Activated naive CD8-positive, alpha-beta T cell treated with anti-CD3 and anti-CD28 coated beads, Interleukin-2, amount 50 U/mL, for 24 hours (primary cell): ENCODE measurements around the gene NSMF.

Experiments
- ATAC-seq: fragments of 150-1000 bp; cut with Tn5 transposase; one replicate; pipeline ENCODE4 v1.10.0; 2021
- DNase-seq: peaks from one replicate; pipeline ENCODE4 v3.0.0; 2021
- H3K27ac Mint-ChIP-seq: one replicate; pipeline ENCODE4 v1.8.0; 2021; ENCODE audit warnings: mild to moderate bottlenecking, mixed read lengths
- H3K27me3 Mint-ChIP-seq: one replicate; pipeline ENCODE4 v1.8.0; 2021; ENCODE audit warnings: mixed read lengths
- H3K36me3 Mint-ChIP-seq: one replicate; pipeline ENCODE4 v1.8.0; 2021; ENCODE audit warnings: low read depth, mixed read lengths
- H3K4me1 Mint-ChIP-seq: one replicate; pipeline ENCODE4 v1.8.0; 2021; ENCODE audit warnings: mixed read lengths
- H3K4me3 Mint-ChIP-seq: one replicate; pipeline ENCODE4 v1.8.0; 2021; ENCODE audit warnings: mild to moderate bottlenecking, moderate library complexity, mixed read lengths
- H3K9me3 Mint-ChIP-seq: one replicate; pipeline ENCODE4 v1.8.0; 2021; ENCODE audit warnings: mixed read lengths

Gene NSMF

GRCh38 chr9:137404961-137405567 is 54.1 kb downstream of the NSMF start:
- DNase-seq (no peak), ATAC-seq (no peak)
- H3K4me3 Mint-ChIP-seq: no peak overlapping the region
- H3K27ac Mint-ChIP-seq: no peak overlapping the region
- H3K4me1 Mint-ChIP-seq: peaks cover 10% of the 10 kb centered on the region
- peaks cover 9% of the 10 kb centered on the region for H3K36me3 Mint-ChIP-seq
- H3K9me3 Mint-ChIP-seq: no peaks in the 10 kb centered on the region
- peaks cover 2% of the 10 kb centered on the region for H3K27me3 Mint-ChIP-seq

DNA sequence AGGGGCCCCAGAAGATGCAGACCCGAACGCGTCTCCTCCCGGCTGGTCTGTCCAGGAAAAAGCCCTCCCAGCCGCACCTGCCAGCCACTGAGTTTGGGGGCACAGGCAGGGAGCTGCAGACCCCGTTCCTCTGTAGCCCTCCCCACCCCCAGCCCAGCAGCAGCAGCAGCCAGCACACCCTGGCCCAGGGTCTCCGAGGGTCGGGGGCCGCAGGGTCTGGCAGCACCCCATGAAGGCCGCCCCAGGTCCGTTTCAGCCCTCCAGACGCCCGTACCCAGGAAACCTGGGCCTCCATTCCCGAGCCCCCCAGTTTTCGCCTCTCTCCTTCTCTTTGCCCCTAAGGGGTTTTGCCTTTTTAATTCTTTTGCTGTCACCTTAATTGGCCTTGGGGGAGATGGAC is 55.9 kb downstream of the NSMF start:
- Mint-ChIP-seq H3K27me3 (peaks cover 2% of the 10 kb centered on the region), H3K4me3 (no peak overlapping the region), H3K27ac (no peak overlapping the region), H3K9me3 (no peaks in the 10 kb centered on the region), H3K36me3 (peaks cover 12% of the 10 kb centered on the region), H3K4me1 (peaks cover 18% of the 10 kb centered on the region)
- ATAC-seq: no peak
- DNase-seq: no peak

DNA sequence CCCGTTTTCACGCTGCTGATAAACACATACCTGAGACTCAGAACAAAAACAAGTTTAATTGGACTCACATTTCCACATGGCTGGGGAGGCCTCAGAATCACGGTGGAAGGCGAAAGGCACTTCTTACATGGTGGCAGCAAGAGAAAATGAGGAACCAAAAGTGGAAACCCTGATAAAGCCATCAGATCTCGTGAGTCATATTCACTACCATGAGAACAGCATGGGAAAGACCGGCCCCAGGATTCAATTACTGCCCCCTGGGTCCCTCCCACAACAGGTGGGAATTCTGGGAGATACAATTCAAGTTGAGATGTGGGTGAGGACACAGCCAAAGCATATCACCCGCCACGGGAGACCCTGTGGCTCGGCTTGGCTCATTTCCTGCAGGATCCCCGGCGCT is 56.4 kb downstream of the NSMF start:
- no peak for ATAC-seq
- no peak overlapping the region for H3K27ac Mint-ChIP-seq
- no peak overlapping the region for H3K4me3 Mint-ChIP-seq
- H3K4me1 Mint-ChIP-seq: peaks cover 24% of the 10 kb centered on the region
- no peaks in the 10 kb centered on the region for H3K9me3 Mint-ChIP-seq
- DNase-seq: no peak
- peaks cover 2% of the 10 kb centered on the region for H3K27me3 Mint-ChIP-seq
- peaks cover 12% of the 10 kb centered on the region for H3K36me3 Mint-ChIP-seq

GRCh38 chr9:137398561-137399468 is 60.3 kb downstream of the NSMF start:
- no peaks in the 10 kb centered on the region for H3K27me3 Mint-ChIP-seq
- H3K4me1 Mint-ChIP-seq: peaks cover 27% of the 10 kb centered on the region
- ATAC-seq (no peak), DNase-seq (no peak)
- H3K27ac Mint-ChIP-seq: no peak overlapping the region
- H3K9me3 Mint-ChIP-seq: no peaks in the 10 kb centered on the region
- H3K4me3 Mint-ChIP-seq: no peak overlapping the region
- H3K36me3 Mint-ChIP-seq: peaks cover 12% of the 10 kb centered on the region

DNA sequence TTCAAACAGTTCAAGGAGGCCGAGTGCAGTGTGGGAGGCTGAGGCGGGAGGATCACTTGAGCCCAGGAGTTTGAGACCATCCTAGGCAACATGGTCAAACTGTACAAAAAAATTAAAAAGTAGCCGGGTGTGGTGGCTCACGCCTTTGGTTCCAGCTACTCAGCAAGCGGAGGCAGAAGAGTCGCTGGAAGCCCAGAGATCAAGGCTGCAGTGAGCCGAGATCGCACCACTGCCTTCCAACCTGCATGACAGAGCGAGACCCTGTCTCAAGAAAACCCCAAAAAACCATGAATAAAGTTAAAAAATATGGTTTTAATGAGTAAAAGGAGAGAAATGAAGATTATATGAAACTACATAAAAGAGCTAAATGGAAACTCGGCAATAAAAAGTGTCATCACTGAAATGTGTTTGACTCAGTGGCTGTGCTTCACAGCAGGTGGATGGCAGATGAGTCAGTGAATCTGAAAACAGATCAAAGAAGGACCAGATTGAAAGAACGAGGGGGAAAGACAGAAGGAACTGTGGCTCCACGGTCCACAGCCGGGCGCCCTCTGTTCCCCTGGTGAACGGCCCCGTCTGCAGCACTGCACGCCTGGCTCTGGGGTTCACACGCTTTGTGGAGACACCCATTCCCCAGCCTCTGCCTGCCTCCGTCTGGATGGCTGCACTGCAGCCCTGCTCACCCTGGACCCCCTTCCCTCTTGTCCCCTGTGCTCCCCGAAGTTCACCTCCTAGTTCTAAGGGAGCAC is 61.3 kb downstream of the NSMF start:
- ATAC-seq: peak; percentile 95
- DNase-seq: peak; percentile 50
- H3K4me1 Mint-ChIP-seq: peaks cover 27% of the 10 kb centered on the region
- H3K27me3 Mint-ChIP-seq: no peaks in the 10 kb centered on the region
- no peaks in the 10 kb centered on the region for H3K9me3 Mint-ChIP-seq
- H3K4me3 Mint-ChIP-seq: no peak overlapping the region
- H3K27ac Mint-ChIP-seq: peak overlapping the region; percentile 59
- peaks cover 12% of the 10 kb centered on the region for H3K36me3 Mint-ChIP-seq
